Testis (tissue), 3 donors: ENCODE measurements around the gene STK16. TPM values are rescaled to one million over a fixed set of nuclear protein-coding genes. Genes with fewer than 3 reads are reported as not detected.

Experiments
- DNase-seq: peaks from one replicate; pipeline ENCODE4 v3.0.0-alpha.2; 2019
- H3K27ac ChIP-seq, 2 donors: fragments of 200-600 bp; sonication (generic); one replicate each; pipeline ENCODE4 v1.5.1; 2019
- H3K27me3 ChIP-seq: fragments of 200-600 bp; sonication (generic); one replicate; pipeline ENCODE4 v1.5.1; 2019
- H3K36me3 ChIP-seq: fragments of 200-600 bp; sonication (generic); one replicate; pipeline ENCODE4 v1.5.1; 2017; ENCODE audit warnings: low read depth; ENCODE audit errors: missing control alignments
- H3K4me1 ChIP-seq: fragments of 200-600 bp; sonication (generic); one replicate; pipeline ENCODE4 v1.5.1; 2019
- H3K4me3 ChIP-seq, 2 donors: fragments of 200-600 bp; sonication (generic); one replicate each; pipeline ENCODE4 v1.5.1; 2017 to 2019
- H3K9me3 ChIP-seq: fragments of 200-600 bp; sonication (generic); one replicate; pipeline ENCODE4 v1.5.1; 2017
- POLR2A ChIP-seq: fragments of 450-650 bp; IDR thresholded peaks from one replicate; pipeline ENCODE4 v1.6.1; 2017; ENCODE audit warnings: antibody characterized with exemption, mild to moderate bottlenecking, moderate library complexity
- WGBS, 2 donors: methylation state at CpG; one replicate each; pipeline ENCODE4 v1.1.5; 2018; 5-methylcytosine and 5-hydroxymethylcytosine counted together
- intact Hi-C: fragments of 100-400 bp; cut with DNase I; formaldehyde crosslinking; loops from one replicate; pipeline ENCODE4 v1.15.1; 2023; ENCODE audit warnings: low total_unique reads
- polyA plus RNA-seq: library from polyadenylated mRNA; stranded (reverse); fragments of 350-450 nt; fragmentation: Illumina TruSeq; extraction: RNeasy Lipid Tissue Mini Kit (QIAGEN cat#74804); gene quantifications from one replicate; pipeline ENCODE4 v1.2.3, GENCODE V29; 2014; ENCODE audit warnings: low read depth, low replicate concordance; ENCODE audit not compliant: insufficient read depth
- total RNA-seq, 2 donors: library from RNA; depleted of rRNA; stranded (reverse); fragments of >200 nt; gene quantifications; one replicate each; pipeline ENCODE4 v1.2.3, GENCODE V29; 2016
- TF ChIP-seq, protein P1 (sequence below), 3 experiments: fragments of 450-650 bp in 2 of 3; fragments of 200-600 bp in 1 of 3; sonication (generic) in 1 of 3; IDR thresholded peaks; one replicate each; pipeline ENCODE4 v1.5.1; 2016 to 2019; ENCODE audit warnings: antibody characterized with exemption in 3 of 3, mild to moderate bottlenecking in 2 of 3, moderate library complexity in 1 of 3

STK16 gene
- total and polyA plus RNA-seq, 3 donors from 2014 or later, result 29.1 to 63.0 (median 32.6) TPM

DNA sequence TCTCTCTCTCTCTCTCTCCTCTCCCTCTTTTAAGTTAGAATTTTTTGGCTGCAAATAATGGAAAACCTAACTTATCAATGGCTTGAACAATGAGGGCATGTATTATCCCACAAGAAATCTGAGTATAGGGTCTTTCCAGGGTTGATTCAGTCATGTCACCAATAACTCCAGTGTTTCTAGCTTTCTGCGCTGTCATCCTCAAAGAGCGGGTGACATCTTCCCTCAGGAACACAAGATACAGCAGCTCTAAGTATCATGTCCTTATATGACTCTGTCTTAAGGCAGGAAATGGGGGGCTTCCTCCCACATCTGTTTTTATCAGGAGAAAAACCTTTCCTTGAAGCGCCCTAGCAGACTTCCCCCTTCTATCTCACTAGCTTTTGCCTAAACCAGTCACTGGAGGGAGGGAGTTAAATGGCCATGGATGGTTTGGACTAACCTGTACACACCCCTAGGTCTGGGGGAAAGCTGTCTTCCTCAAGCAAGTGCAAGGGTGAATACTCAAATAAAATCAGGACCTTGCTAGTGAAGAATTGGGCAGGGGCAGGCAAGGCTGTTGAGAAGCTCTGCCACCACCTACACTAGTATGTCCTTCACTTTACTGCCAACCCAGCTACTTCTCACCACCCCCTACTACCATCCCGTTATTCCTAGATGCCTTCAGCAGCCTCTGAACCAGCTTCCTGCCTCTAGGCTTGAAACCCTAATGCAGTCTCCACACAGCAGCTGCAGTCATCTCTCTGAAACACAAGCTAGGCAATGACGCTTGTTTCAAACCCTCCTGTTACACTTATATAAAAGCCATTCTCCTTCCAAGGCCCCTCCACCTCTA lies 16.0 kb downstream of the STK16 start:
- TF ChIP-seq, protein P1, sequence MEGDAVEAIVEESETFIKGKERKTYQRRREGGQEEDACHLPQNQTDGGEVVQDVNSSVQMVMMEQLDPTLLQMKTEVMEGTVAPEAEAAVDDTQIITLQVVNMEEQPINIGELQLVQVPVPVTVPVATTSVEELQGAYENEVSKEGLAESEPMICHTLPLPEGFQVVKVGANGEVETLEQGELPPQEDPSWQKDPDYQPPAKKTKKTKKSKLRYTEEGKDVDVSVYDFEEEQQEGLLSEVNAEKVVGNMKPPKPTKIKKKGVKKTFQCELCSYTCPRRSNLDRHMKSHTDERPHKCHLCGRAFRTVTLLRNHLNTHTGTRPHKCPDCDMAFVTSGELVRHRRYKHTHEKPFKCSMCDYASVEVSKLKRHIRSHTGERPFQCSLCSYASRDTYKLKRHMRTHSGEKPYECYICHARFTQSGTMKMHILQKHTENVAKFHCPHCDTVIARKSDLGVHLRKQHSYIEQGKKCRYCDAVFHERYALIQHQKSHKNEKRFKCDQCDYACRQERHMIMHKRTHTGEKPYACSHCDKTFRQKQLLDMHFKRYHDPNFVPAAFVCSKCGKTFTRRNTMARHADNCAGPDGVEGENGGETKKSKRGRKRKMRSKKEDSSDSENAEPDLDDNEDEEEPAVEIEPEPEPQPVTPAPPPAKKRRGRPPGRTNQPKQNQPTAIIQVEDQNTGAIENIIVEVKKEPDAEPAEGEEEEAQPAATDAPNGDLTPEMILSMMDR (IDR thresholded peaks at IDR 0.05), result no peak
- no peak for TF ChIP-seq POLR2A
- no peaks in the 10 kb centered on the region for H3K9me3 ChIP-seq
- intact Hi-C loops, result no loop called here
- no peaks in the 10 kb centered on the region for H3K36me3 ChIP-seq
- H3K4me1 ChIP-seq, result no peaks in the 10 kb centered on the region
- no peaks in the 10 kb centered on the region for H3K27me3 ChIP-seq
- DNase-seq, result no peak
- 65 to 68% methylated on average over 5 of the region's 5 CpGs for WGBS, 2 donors
- H3K27ac ChIP-seq, result no peak overlapping the region
- no peak overlapping the region for H3K4me3 ChIP-seq

DNA sequence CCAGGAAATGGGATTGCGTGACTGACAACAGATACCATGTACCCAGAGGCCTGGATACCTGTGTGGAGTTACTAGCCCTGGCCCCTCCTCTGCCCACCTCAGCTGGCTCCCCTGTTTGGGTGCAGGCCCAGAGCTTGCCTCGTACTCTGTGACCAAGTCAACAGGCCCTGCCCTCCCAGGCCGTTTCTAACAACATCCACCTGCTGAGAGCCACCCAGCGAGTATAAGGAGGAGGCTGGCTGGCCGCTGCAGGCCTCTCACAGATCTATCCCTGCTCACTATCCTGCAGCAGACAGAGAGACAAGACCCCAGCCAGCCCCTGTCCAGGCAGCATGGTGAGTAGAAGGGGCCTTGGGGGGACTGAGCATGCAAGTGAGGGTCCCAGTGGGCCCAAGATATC lies 21.0 kb downstream of the STK16 start:
- no peak overlapping the region for H3K4me3 ChIP-seq
- intact Hi-C loops, result no loop called here
- H3K27ac ChIP-seq, result no peak overlapping the region
- DNase-seq, result no peak
- WGBS, 2 donors, result 75 to 79% methylated on average over 3 to 5 of the region's 5 CpGs
- no peaks in the 10 kb centered on the region for H3K36me3 ChIP-seq
- H3K9me3 ChIP-seq, result no peaks in the 10 kb centered on the region
- H3K27me3 ChIP-seq, result no peaks in the 10 kb centered on the region
- TF ChIP-seq POLR2A, result no peak
- TF ChIP-seq, protein P1 (IDR thresholded peaks at IDR 0.05), result no peak
- H3K4me1 ChIP-seq, result no peaks in the 10 kb centered on the region

DNA sequence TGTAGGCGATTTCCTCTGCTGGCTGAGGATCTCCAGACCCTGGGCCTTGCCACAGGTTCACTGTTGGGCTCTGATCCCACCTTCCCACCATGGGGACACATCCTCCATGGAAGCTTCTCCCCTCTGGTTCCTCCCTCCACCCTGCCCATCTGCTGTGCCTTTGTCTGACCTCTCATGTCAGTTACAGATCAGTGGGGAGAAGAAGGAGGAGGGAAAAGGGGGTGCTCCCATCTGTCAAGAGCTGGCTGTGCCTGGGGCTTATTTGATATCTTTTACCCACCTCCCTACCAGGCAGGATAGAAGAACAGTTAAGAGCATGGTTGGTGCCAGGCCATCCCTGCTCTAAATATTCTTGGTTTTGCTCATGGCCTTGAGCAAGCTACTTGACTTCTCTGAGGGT lies 21.6 kb downstream of the STK16 start:
- WGBS, 2 donors, result 93 to 100% methylated on average over 1 of the region's 1 CpG
- H3K36me3 ChIP-seq, result no peaks in the 10 kb centered on the region
- H3K9me3 ChIP-seq, result no peaks in the 10 kb centered on the region
- H3K27me3 ChIP-seq, result no peaks in the 10 kb centered on the region
- TF ChIP-seq, protein P1 (IDR thresholded peaks at IDR 0.05), result no peak
- no peak for TF ChIP-seq POLR2A
- H3K4me3 ChIP-seq, result no peak overlapping the region
- intact Hi-C loops, result no loop called here
- H3K27ac ChIP-seq, result no peak overlapping the region
- H3K4me1 ChIP-seq, result no peaks in the 10 kb centered on the region
- no peak for DNase-seq

GRCh38 chr2:219268294-219268693 lies 23.0 kb downstream of the STK16 start:
- 83 to 90% methylated on average over 2 of the region's 2 CpGs for WGBS, 2 donors
- TF ChIP-seq, protein P1 (IDR thresholded peaks at IDR 0.05), result no peak
- TF ChIP-seq POLR2A, result no peak
- Histone ChIP-seq H3K9me3 (no peaks in the 10 kb centered on the region), H3K27ac (no peak overlapping the region), H3K27me3 (no peaks in the 10 kb centered on the region), H3K4me3 (no peak overlapping the region), H3K36me3 (no peaks in the 10 kb centered on the region), H3K4me1 (no peaks in the 10 kb centered on the region)
- intact Hi-C loops, result no loop called here
- DNase-seq, result no peak
